ENCODE results near the gene PMAIP1.

The PMAIP1 gene

DNA sequence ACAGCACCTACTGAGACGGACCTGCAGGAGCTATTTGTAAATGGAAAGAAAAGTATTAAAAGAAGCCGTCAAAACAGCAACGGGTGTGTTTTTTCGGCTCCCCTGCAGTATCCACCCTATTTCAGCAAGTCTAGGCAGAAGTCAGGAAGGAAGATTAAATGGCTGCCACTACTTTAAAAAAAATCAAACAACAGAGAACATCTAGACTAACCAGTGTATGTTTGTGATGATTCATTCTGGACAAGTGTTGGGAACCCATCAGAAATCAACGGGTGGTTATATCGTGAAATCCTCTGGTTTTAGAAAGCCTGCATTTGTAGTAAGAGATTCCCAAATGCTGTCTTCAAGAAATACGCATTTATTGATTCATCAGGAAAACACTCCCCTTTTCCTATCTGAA lies 9.0 kb downstream of the PMAIP1 start:
- TF ChIP-seq, protein P1, sequence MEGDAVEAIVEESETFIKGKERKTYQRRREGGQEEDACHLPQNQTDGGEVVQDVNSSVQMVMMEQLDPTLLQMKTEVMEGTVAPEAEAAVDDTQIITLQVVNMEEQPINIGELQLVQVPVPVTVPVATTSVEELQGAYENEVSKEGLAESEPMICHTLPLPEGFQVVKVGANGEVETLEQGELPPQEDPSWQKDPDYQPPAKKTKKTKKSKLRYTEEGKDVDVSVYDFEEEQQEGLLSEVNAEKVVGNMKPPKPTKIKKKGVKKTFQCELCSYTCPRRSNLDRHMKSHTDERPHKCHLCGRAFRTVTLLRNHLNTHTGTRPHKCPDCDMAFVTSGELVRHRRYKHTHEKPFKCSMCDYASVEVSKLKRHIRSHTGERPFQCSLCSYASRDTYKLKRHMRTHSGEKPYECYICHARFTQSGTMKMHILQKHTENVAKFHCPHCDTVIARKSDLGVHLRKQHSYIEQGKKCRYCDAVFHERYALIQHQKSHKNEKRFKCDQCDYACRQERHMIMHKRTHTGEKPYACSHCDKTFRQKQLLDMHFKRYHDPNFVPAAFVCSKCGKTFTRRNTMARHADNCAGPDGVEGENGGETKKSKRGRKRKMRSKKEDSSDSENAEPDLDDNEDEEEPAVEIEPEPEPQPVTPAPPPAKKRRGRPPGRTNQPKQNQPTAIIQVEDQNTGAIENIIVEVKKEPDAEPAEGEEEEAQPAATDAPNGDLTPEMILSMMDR (IDR thresholded peaks at IDR 0.05; ENCODE audit: borderline replicate concordance, control extremely low read depth, extremely low read depth, insufficient read depth, missing control alignments): no peak
- DNase-seq (ENCODE audit: low spot score): no peak
- in situ Hi-C loops (cut with MboI; ENCODE audit: low sequenced_read_pairs, unreplicated experiment): loop anchor here (10.0 kb wide), 1 partner anchor 64 kb away; no protein-coding TSS in a partner anchor

DNA sequence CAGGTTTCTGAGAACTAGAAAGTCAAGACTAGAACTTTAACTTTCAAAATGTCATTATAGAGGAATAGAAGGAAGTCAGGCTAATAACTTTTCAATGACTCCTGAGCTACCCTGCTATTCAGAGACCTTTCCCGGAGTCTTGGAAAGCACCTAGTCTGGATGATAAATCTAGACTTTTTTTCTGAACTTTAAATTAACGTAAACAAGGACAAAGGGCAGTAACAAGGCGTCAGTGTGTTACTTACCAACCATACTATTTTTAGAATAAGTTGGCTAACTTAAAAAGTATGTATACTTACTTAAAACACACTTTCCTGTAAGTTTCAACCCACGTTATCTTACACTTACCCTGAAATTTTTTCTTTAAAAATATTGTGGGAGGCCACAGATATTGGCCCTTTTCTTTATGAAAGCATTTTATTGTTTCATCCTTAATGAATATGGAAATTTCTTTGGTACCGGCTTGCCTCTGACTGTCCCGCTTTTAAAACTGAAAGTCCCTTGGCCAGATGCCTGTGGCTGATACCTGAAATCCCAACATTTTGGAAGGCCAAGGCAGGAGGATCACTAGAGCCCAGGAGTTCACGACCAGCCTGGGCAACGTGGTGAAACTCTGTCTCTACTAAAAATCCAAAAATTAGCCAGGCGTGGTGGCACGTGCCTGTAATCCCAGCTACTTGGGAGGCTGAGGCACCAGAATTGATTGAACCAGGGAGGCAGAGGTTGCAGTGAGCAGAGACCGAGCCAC lies 9.7 kb downstream of the PMAIP1 start:
- no peak for DNase-seq (ENCODE audit: low spot score)
- TF ChIP-seq, protein P1 (IDR thresholded peaks at IDR 0.05; ENCODE audit: borderline replicate concordance, control extremely low read depth, extremely low read depth, insufficient read depth, missing control alignments): no peak
- in situ Hi-C loops (cut with MboI; ENCODE audit: low sequenced_read_pairs, unreplicated experiment): loop anchor here (10.0 kb wide), 1 partner anchor 65 kb away; no protein-coding TSS in a partner anchor

DNA sequence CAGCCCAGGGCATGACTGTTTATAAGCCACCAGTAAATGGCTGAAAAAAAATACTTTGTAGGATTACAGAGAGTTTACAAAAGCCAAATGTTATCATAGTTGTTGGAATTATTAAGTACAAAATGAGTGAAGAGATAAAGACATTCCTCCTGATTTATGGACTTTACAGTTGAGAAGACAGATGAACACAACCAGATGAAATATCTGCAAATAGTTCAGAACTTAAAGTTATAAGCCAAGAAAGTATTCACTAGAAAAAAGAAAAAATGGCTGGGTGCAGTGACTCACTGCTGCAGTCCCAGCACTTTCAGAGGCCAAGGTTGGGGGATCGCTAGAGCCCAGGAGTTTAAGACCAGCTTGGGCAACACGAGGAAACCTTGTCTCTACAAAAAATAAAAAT lies 11.2 kb downstream of the PMAIP1 start:
- no peak for DNase-seq (ENCODE audit: low spot score)
- TF ChIP-seq, protein P1 (IDR thresholded peaks at IDR 0.05; ENCODE audit: borderline replicate concordance, control extremely low read depth, extremely low read depth, insufficient read depth, missing control alignments): no peak
- in situ Hi-C loops (cut with MboI; ENCODE audit: low sequenced_read_pairs, unreplicated experiment): no loop called here

DNA sequence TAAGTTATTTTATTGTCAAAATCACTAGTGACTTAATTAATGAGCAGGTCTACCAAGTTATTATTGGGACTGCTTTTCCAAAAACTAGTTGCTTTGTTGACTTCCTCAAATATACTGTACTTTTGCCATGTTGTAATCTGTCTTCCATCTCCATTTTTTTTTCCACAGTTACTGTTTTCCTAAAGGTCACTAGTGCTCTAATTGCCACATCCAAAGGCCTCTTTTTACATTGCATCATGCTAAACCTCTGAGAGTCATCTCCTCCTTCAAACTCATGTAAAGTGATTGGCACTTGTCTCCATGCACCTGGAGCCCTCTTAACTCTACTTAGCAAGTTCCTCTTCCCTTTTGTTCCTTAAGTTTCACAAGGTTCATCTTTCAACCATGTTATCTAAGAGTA lies 11.8 kb downstream of the PMAIP1 start:
- no peak for DNase-seq (ENCODE audit: low spot score)
- TF ChIP-seq, protein P1 (IDR thresholded peaks at IDR 0.05; ENCODE audit: borderline replicate concordance, control extremely low read depth, extremely low read depth, insufficient read depth, missing control alignments): no peak
- in situ Hi-C loops (cut with MboI; ENCODE audit: low sequenced_read_pairs, unreplicated experiment): no loop called here

DNA sequence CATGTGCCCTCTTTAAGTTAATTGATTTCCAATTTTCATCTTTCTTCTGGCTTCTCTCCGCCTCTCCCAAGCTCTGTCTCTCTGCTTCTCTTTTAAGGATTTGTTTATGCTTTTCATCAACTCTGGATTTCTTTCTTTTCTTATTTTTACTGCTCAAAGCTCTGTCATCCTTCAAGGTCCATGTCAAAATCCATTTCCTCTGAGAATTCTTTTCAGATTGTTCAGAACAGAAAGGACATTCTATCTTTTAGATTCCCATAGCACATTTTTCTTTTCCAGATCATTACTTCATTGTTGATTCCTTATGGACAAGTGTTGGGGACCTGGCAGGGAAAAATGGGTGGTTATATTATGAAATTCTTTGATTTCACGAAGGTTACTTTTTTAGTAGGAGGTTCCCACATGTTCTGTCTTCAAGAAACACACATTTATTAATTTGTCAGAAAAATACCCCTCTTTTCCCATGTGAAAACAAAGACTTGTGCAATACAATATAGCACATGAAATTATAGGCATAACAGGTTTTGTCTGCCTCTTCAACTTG lies 12.3 kb downstream of the PMAIP1 start:
- TF ChIP-seq, protein P1 (IDR thresholded peaks at IDR 0.05; ENCODE audit: borderline replicate concordance, control extremely low read depth, extremely low read depth, insufficient read depth, missing control alignments): no peak
- DNase-seq (ENCODE audit: low spot score): no peak
- in situ Hi-C loops (cut with MboI; ENCODE audit: low sequenced_read_pairs, unreplicated experiment): no loop called here

DNA sequence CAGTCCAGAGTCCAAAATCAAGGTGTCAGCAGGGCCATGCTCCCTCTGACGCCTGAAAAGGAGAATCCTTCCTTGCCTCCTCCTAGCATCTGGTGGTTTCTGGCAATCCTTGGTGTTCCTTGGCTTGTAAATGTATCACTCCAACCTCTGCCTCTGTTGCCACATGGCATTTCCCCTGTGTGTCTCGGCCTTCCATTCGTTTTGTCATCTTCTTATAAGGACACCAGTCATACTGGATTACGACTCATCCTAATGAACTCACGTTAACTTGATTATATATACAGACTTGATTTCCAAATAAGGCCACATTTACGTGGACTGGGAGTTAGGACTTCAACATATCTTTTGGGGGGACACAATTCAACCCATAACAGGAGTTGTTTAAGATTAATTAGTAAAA lies 15.8 kb downstream of the PMAIP1 start:
- DNase-seq (ENCODE audit: low spot score): no peak
- TF ChIP-seq, protein P1 (IDR thresholded peaks at IDR 0.05; ENCODE audit: borderline replicate concordance, control extremely low read depth, extremely low read depth, insufficient read depth, missing control alignments): no peak
- in situ Hi-C loops (cut with MboI; ENCODE audit: low sequenced_read_pairs, unreplicated experiment): no loop called here

Measured in GM13976 (cell line).